HEK293 (cell line): Measurements from ENCODE around the gene PACSIN3.
A peak's percentile ranks its signal among the peaks of the same experiment; 100 is the strongest.

Experiments
- CTCF ChIA-PET: fragments of 350-600 bp; formaldehyde crosslinking; extraction: SDS; loops from one replicate; lab custom pipeline; 2021; ENCODE audit warnings: antibody characterized with exemption; lab: Yijun Ruan, JAX
- POLR2A ChIA-PET: fragments of 300-600 bp; formaldehyde crosslinking; extraction: SDS; loops from one replicate; lab custom pipeline; 2020; ENCODE audit warnings: antibody characterized with exemption, inconsistent platforms; lab: Yijun Ruan, JAX
- H3K27ac ChIP-seq: fragments of 200-500 bp; sonication (Bioruptor generic); 2 replicates; pipeline ENCODE4 v1.5.1; 2014; ENCODE audit warnings: low read depth, low read length, control low read depth, inconsistent platforms; ENCODE audit errors: extremely low read depth
- H3K36me3 ChIP-seq, 2 experiments: fragments of 200-500 bp in 1 of 2; sonication (Bioruptor generic) in 1 of 2; 1 replicate in 1 of 2; 2 replicates in 1 of 2; pipeline ENCODE4 v1.5.1; 2014 to 2017; ENCODE audit warnings: inconsistent platforms in 2 of 2, low read length in 2 of 2; ENCODE audit not compliant: control insufficient read depth in 2 of 2, insufficient read depth in 1 of 2
- H3K4me1 ChIP-seq: fragments of 200-500 bp; sonication (Bioruptor generic); 2 replicates; pipeline ENCODE4 v1.5.1; 2014; ENCODE audit warnings: mild to moderate bottlenecking, low read length, inconsistent platforms; ENCODE audit not compliant: control insufficient read depth, insufficient read depth
- H3K4me3 ChIP-seq: 2 replicates; pipeline ENCODE4 v1.5.1; 2011; ENCODE audit warnings: low read depth, mild to moderate bottlenecking, control low read depth, low read length, moderate library complexity
- H3K9me3 ChIP-seq: fragments of 200-500 bp; sonication (Bioruptor generic); 2 replicates; pipeline ENCODE4 v1.5.1; 2014; ENCODE audit warnings: low read depth, low read length, inconsistent platforms; ENCODE audit not compliant: control insufficient read depth, insufficient read depth
- BCL11B ChIP-seq: fragments of 450-650 bp; formaldehyde crosslinking; IDR thresholded peaks from 2 replicates; pipeline ENCODE4 v1.5.1; 2016; ENCODE audit warnings: low read depth, missing biosample characterization, missing genetic modification characterization
- EGR2 ChIP-seq: fragments of 450-650 bp; formaldehyde crosslinking; IDR thresholded peaks from 2 replicates; pipeline ENCODE4 v1.5.1; 2016; ENCODE audit warnings: low read depth, missing biosample characterization, missing genetic modification characterization
- FEZF1 ChIP-seq: fragments of 450-650 bp; formaldehyde crosslinking; IDR thresholded peaks from 2 replicates; pipeline ENCODE4 v1.5.1; 2016; ENCODE audit warnings: missing biosample characterization, missing genetic modification characterization
- GLI2 ChIP-seq: fragments of 450-650 bp; formaldehyde crosslinking; IDR thresholded peaks from 2 replicates; pipeline ENCODE4; 2017; ENCODE audit warnings: missing biosample characterization, missing genetic modification characterization, low read depth, borderline replicate concordance
- KLF16 ChIP-seq: fragments of 450-650 bp; formaldehyde crosslinking; IDR thresholded peaks from 2 replicates; pipeline ENCODE4 v1.5.1; 2017; ENCODE audit warnings: missing biosample characterization, missing genetic modification characterization
- SCRT1 ChIP-seq: fragments of 450-650 bp; formaldehyde crosslinking; IDR thresholded peaks from 2 replicates; pipeline ENCODE4 v1.5.1; 2016; ENCODE audit warnings: missing biosample characterization, missing genetic modification characterization, borderline replicate concordance
- SP7 ChIP-seq: fragments of 450-650 bp; formaldehyde crosslinking; IDR thresholded peaks from 2 replicates; pipeline ENCODE4 v1.5.1; 2016; ENCODE audit warnings: missing biosample characterization, missing genetic modification characterization
- ZFHX2 ChIP-seq: fragments of 450-650 bp; formaldehyde crosslinking; conservative IDR thresholded peaks from 2 replicates; pipeline ENCODE4 v1.5.1; 2016; ENCODE audit warnings: missing biosample characterization, missing genetic modification characterization
- ZFP69B ChIP-seq: fragments of 450-650 bp; formaldehyde crosslinking; IDR thresholded peaks from 2 replicates; pipeline ENCODE4 v1.5.1; 2016; ENCODE audit warnings: missing biosample characterization, missing genetic modification characterization
- ZNF10 ChIP-seq: fragments of 450-650 bp; formaldehyde crosslinking; IDR thresholded peaks from 2 replicates; pipeline ENCODE4 v1.5.1; 2017; ENCODE audit warnings: missing biosample characterization, missing genetic modification characterization
- ZNF221 ChIP-seq: fragments of 450-650 bp; formaldehyde crosslinking; IDR thresholded peaks from 2 replicates; pipeline ENCODE4 v1.5.1; 2017; ENCODE audit warnings: missing biosample characterization, missing genetic modification characterization, borderline replicate concordance
- ZNF239 ChIP-seq: fragments of 450-650 bp; formaldehyde crosslinking; IDR thresholded peaks from 2 replicates; pipeline ENCODE4 v1.5.1; 2016; ENCODE audit warnings: missing biosample characterization, missing genetic modification characterization
- ZNF354C ChIP-seq: fragments of 450-650 bp; formaldehyde crosslinking; IDR thresholded peaks from 2 replicates; pipeline ENCODE4 v1.5.1; 2016; ENCODE audit warnings: missing biosample characterization, missing genetic modification characterization, low read depth, borderline replicate concordance
- ZNF433 ChIP-seq: fragments of 450-650 bp; formaldehyde crosslinking; IDR thresholded peaks from 2 replicates; pipeline ENCODE4 v1.5.1; 2016; ENCODE audit warnings: missing biosample characterization, missing genetic modification characterization, low read depth
- ZNF521 ChIP-seq: fragments of 450-650 bp; formaldehyde crosslinking; IDR thresholded peaks from 2 replicates; pipeline ENCODE4 v1.5.1; 2017; ENCODE audit warnings: missing biosample characterization, mild to moderate bottlenecking, missing genetic modification characterization
- ZNF549 ChIP-seq: fragments of 450-650 bp; IDR thresholded peaks from 2 replicates; pipeline ENCODE4 v1.5.1; 2018; ENCODE audit warnings: missing biosample characterization, missing genetic modification characterization, mild to moderate bottlenecking, inconsistent platforms, moderate library complexity
- ZNF658 ChIP-seq: fragments of 450-650 bp; formaldehyde crosslinking; IDR thresholded peaks from 2 replicates; pipeline ENCODE4; 2016; ENCODE audit warnings: missing biosample characterization, missing genetic modification characterization
- ZNF677 ChIP-seq: fragments of 450-650 bp; IDR thresholded peaks from 2 replicates; pipeline ENCODE4 v1.5.0; 2018; ENCODE audit warnings: missing biosample characterization, mild to moderate bottlenecking, missing genetic modification characterization, moderate library complexity
- ZNF791 ChIP-seq: fragments of 450-650 bp; formaldehyde crosslinking; IDR thresholded peaks from 2 replicates; pipeline ENCODE4 v1.5.1; 2016; ENCODE audit warnings: missing biosample characterization, missing genetic modification characterization
- ZSCAN16 ChIP-seq: fragments of 450-650 bp; formaldehyde crosslinking; IDR thresholded peaks from 2 replicates; pipeline ENCODE4 v1.5.1; 2016; ENCODE audit warnings: missing biosample characterization, missing genetic modification characterization
- TF ChIP-seq, protein P1 (sequence below): fragments of 450-650 bp; formaldehyde crosslinking; IDR thresholded peaks from 2 replicates; pipeline ENCODE4 v1.5.1; 2017; ENCODE audit warnings: missing biosample characterization, missing genetic modification characterization
- TF ChIP-seq, protein P2 (sequence below): fragments of 450-650 bp; formaldehyde crosslinking; IDR thresholded peaks from 2 replicates; pipeline ENCODE4 v1.5.1; 2016; ENCODE audit warnings: missing biosample characterization, missing genetic modification characterization
- TF ChIP-seq, protein P3 (sequence below): sonication (generic); formaldehyde crosslinking; IDR thresholded peaks from 2 replicates; pipeline ENCODE4 v1.8.1; 2022; ENCODE audit warnings: mild to moderate bottlenecking, moderate library complexity, missing genetic modification reagents
- TF ChIP-seq, protein P4 (sequence below): fragments of 450-650 bp; formaldehyde crosslinking; IDR thresholded peaks from 2 replicates; pipeline ENCODE4 v1.5.1; 2016; ENCODE audit warnings: missing biosample characterization, missing genetic modification characterization

Gene PACSIN3

DNA sequence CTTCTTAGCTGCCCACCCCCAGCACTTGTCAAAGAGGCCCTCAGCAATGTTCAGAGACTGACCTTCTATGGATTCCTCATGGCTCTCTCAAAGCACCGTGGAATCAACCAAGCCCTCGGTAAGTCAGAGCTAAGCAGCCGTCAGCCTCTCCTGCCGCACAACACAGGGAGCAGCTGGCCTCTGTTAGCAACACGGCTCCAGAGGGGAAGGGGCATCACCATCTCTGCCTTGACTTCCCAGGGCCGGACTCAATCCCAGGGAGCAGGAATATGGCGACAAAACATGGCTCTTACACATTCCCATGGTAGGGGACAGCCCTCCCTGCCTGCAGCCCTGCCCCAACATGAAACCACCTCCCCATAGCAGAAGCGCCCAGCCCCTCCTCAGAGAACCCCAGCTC lies 28.4 kb downstream of the PACSIN3 start:
- H3K27ac ChIP-seq = no peak overlapping the region
- no peaks in the 10 kb centered on the region for H3K4me1 ChIP-seq

DNA sequence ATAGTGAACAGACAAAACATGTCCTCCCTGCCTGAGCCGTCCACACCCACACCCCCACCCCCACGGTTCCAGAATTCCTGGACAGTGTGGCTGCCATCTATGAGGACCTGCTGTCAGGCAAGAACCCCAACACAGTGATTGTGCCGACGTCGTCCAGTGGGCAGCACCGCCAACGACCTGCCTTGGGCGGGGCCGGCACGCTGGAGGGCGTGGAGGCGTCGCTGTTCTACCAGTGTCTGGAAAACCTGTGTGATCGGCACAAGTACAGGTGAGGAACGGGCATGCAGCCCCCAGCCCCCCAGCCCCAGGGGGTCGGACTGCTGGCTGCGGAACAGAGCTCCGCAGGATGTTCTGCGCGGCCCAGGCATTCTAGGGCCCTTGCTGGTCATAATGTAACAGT lies 29.3 kb downstream of the PACSIN3 start:
- H3K9me3 ChIP-seq = no peaks in the 10 kb centered on the region
- no peak overlapping the region for H3K4me3 ChIP-seq
- ChIA-PET POLR2A (no interaction called here), CTCF (interaction anchor here (0.6 to 1.2 kb wide), 3 partner anchors 23 to 217 kb away, joined by 3 to 4 read pairs (median 4); no protein-coding TSS in a partner anchor)
- H3K36me3 ChIP-seq = peaks cover 0 to 34% of the 10 kb centered on the region in 2 experiments; a peak in 2 of 3 replicates
- no peaks in the 10 kb centered on the region for H3K4me1 ChIP-seq
- no peak overlapping the region for H3K27ac ChIP-seq
- TF ChIP-seq EGR2 (tag by site-specific recombination) (peak; percentile 44; the same call in 1 of the 2 replicates), ZFHX2 (0 out of 2 replicates have a peak, but pooled peaks have one; percentile 38), ZNF791 (no peak), ZNF521 (tag by site-specific recombination) (no peak)
- TF ChIP-seq, protein P1, sequence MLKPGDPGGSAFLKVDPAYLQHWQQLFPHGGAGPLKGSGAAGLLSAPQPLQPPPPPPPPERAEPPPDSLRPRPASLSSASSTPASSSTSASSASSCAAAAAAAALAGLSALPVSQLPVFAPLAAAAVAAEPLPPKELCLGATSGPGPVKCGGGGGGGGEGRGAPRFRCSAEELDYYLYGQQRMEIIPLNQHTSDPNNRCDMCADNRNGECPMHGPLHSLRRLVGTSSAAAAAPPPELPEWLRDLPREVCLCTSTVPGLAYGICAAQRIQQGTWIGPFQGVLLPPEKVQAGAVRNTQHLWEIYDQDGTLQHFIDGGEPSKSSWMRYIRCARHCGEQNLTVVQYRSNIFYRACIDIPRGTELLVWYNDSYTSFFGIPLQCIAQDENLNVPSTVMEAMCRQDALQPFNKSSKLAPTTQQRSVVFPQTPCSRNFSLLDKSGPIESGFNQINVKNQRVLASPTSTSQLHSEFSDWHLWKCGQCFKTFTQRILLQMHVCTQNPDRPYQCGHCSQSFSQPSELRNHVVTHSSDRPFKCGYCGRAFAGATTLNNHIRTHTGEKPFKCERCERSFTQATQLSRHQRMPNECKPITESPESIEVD (tag by site-specific recombination) = no peak

More for the DNA sequence above, 28.4 kb downstream of the PACSIN3 start:
- TF ChIP-seq, protein P2, sequence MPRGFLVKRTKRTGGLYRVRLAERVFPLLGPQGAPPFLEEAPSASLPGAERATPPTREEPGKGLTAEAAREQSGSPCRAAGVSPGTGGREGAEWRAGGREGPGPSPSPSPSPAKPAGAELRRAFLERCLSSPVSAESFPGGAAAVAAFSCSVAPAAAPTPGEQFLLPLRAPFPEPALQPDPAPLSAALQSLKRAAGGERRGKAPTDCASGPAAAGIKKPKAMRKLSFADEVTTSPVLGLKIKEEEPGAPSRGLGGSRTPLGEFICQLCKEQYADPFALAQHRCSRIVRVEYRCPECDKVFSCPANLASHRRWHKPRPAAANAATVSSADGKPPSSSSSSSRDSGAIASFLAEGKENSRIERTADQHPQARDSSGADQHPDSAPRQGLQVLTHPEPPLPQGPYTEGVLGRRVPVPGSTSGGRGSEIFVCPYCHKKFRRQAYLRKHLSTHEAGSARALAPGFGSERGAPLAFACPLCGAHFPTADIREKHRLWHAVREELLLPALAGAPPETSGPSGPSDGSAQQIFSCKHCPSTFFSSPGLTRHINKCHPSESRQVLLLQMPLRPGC = no peak
- TF ChIP-seq, protein P3, sequence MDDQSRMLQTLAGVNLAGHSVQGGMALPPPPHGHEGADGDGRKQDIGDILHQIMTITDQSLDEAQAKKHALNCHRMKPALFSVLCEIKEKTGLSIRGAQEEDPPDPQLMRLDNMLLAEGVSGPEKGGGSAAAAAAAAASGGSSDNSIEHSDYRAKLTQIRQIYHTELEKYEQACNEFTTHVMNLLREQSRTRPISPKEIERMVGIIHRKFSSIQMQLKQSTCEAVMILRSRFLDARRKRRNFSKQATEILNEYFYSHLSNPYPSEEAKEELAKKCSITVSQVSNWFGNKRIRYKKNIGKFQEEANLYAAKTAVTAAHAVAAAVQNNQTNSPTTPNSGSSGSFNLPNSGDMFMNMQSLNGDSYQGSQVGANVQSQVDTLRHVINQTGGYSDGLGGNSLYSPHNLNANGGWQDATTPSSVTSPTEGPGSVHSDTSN (CRISPR knock-in tag) = no peak
- TF ChIP-seq ZNF221 (tag by site-specific recombination) = no peak
- no peak for TF ChIP-seq SCRT1 (tag by site-specific recombination)
- TF ChIP-seq GLI2 (tag by site-specific recombination) = no peak
- TF ChIP-seq ZNF433 = no peak
- no peak for TF ChIP-seq ZNF239 (tag by site-specific recombination)
- TF ChIP-seq, protein P4, sequence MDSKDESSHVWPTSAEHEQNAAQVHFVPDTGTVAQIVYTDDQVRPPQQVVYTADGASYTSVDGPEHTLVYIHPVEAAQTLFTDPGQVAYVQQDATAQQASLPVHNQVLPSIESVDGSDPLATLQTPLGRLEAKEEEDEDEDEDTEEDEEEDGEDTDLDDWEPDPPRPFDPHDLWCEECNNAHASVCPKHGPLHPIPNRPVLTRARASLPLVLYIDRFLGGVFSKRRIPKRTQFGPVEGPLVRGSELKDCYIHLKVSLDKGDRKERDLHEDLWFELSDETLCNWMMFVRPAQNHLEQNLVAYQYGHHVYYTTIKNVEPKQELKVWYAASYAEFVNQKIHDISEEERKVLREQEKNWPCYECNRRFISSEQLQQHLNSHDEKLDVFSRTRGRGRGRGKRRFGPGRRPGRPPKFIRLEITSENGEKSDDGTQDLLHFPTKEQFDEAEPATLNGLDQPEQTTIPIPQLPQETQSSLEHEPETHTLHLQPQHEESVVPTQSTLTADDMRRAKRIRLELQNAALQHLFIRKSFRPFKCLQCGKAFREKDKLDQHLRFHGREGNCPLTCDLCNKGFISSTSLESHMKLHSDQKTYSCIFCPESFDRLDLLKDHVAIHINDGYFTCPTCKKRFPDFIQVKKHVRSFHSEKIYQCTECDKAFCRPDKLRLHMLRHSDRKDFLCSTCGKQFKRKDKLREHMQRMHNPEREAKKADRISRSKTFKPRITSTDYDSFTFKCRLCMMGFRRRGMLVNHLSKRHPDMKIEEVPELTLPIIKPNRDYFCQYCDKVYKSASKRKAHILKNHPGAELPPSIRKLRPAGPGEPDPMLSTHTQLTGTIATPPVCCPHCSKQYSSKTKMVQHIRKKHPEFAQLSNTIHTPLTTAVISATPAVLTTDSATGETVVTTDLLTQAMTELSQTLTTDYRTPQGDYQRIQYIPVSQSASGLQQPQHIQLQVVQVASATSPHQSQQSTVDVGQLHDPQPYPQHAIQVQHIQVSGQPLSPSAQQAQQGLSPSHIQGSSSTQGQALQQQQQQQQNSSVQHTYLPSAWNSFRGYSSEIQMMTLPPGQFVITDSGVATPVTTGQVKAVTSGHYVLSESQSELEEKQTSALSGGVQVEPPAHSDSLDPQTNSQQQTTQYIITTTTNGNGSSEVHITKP (tag by site-specific recombination) = no peak
- no peak for TF ChIP-seq ZNF658 (tag by site-specific recombination)
- no peak for TF ChIP-seq ZNF10
- no peak for TF ChIP-seq KLF16 (tag by site-specific recombination)
- TF ChIP-seq ZNF549 (tag by site-specific recombination) = no peak
- no peak for TF ChIP-seq ZFP69B
- TF ChIP-seq BCL11B (tag by site-specific recombination) = no peak
- TF ChIP-seq ZNF677 (tag by site-specific recombination) = no peak
- no peak for TF ChIP-seq ZSCAN16 (tag by site-specific recombination)
- TF ChIP-seq SP7 (tag by site-specific recombination) = no peak
- TF ChIP-seq ZNF354C (tag by site-specific recombination) = no peak
- no peak for TF ChIP-seq FEZF1
- no peaks in the 10 kb centered on the region for H3K9me3 ChIP-seq
- H3K36me3 ChIP-seq = peaks cover 0 to 43% of the 10 kb centered on the region in 2 experiments; a peak in 2 of 3 replicates
- CTCF ChIA-PET = interaction anchor here (0.6 to 0.9 kb wide), 4 partner anchors 108 to 252 kb away, joined by 3 to 5 read pairs (median 3); no protein-coding TSS in a partner anchor
- POLR2A ChIA-PET = no interaction called here
- no peak overlapping the region for H3K4me3 ChIP-seq
